OCI-M2 (cell line): ENCODE results near the gene MXD3.
"Not testable (repeated sequence)": the region's sequence is repeated elsewhere in the genome, so short reads cannot be mapped to it uniquely, and the experiment has no call there.

ENCODE experiments used
- DNase-seq: peaks from one replicate; lab custom pipeline; 2025; ENCODE audit not compliant: unreplicated experiment; lab: John Stamatoyannopoulos, UW

The MXD3 gene

GRCh38 chr5:177311723-177312648, at the start of gene MXD3:
Gene MXD3 (minus strand): TSS chr5:177311898. CDS start chr5:177311830, 68 bp downstream.
- DNase-seq: peak; percentile 81

DNA sequence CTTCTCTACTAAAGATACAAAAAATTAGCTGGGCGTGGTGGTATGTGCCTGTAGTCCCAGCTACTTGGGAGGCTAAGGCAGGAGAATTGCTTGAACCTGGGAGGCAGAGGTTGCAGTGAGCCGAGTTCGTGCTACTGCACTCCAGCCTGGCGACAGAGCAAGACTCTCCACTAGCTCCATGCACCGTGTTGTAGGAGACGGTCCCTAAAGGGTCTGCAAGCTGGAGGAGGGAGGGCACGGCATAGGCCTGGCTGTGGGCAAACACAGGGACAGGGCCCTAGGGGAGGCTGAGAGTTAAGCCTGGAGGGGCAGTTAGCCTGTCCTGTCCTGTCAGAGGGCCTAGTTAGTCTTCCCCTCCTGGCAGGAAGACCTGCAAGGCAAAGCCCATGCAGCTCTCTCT, 49.0 kb upstream of the MXD3 start:
- DNase-seq: not testable (repeated sequence)

GRCh38 chr5:177359860-177360259, 48.2 kb upstream of the MXD3 start:
- DNase-seq: no peak

GRCh38 chr5:177359451-177359851, 47.8 kb upstream of the MXD3 start:
- no peak for DNase-seq

DNA sequence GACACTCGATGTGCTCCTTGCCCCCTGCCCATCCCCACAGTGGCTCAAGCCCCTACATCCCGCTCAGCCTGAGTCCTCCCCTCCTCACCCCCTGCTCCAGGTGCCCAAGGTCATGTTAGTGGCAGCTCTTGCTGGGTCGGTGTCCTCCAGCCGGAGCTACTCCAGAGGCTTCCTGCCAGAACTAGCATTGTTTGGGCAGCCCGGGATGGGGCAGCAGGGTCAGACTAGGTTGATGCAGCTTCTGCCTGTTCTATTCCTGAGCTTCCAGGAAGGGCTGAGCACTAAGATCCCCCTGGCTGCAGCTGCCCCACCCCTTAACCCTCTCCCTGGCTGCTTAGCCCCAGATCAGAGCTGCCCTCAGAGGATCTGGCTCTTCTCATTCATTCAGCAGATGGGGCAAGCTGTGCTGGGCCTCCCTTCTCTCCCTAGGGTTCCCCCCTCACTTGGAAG, 46.7 kb upstream of the MXD3 start:
- DNase-seq: no peak

- DNase-seq: no peak
These were observed 46.0 kb upstream of the MXD3 start, which contains the start of gene RGS14 for GRCh38 chr5:177357459-177358351. Gene RGS14 (plus strand): TSS chr5:177357924. CDS start chr5:177358025, 101 bp downstream.

- DNase-seq: no peak
These were observed 45.4 kb upstream of the MXD3 start for GRCh38 chr5:177357146-177357458.

- no peak for DNase-seq
These were observed 45.0 kb upstream of the MXD3 start for GRCh38 chr5:177356746-177357145.

GRCh38 chr5:177355868-177356168, 44.1 kb upstream of the MXD3 start:
- DNase-seq: no peak

- DNase-seq: no peak
These were observed 43.6 kb upstream of the MXD3 start for GRCh38 chr5:177355162-177355867.

DNA sequence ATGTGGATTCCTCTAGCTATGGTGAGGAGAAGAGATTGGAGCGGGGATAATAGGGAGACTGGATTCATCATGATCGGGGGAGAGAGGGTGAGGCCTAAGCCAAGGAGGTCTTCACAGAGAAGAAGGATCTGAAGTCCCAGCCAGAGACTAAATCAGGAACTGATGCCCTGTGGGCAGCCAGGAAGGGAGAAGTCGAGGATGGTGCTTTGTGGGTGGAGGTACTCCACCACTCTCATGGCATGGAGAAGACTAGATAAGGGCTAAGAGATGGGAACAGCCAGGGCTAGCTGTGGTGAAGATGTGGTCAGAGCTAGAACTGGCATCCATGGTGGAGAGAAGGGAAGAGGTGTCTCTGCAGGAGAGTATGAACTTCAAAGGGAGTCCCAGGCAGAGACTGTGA, 43.0 kb upstream of the MXD3 start:
- DNase-seq: no peak

- no peak for DNase-seq
These were observed 42.6 kb upstream of the MXD3 start for GRCh38 chr5:177354256-177354655.

- DNase-seq: no peak
These were observed 41.4 kb upstream of the MXD3 start for GRCh38 chr5:177353093-177353492.

GRCh38 chr5:177351392-177352329, 40.0 kb upstream of the MXD3 start, which contains the start of gene LMAN2:
Gene LMAN2 (minus strand): TSS chr5:177351668. CDS start chr5:177351647, 21 bp downstream.
- peak; percentile 10 for DNase-seq

- no peak for DNase-seq
These were observed 39.2 kb upstream of the MXD3 start for GRCh38 chr5:177350776-177351391.

- DNase-seq: no peak
These were observed 38.1 kb upstream of the MXD3 start for GRCh38 chr5:177349762-177350161.

DNA sequence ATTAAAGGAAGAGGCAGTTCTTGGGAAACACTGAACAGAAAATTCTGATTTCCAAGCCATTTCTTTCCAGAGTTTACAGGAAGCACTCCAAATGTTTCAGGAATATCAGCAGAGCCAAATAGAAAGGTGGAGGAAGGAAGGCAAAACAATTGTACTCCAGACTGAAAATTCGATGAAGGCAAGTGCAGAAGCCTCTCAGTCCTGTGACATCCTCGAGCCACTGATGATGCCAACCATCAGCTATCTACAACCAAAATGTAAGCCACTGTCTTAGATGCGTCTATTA, 37.6 kb upstream of the MXD3 start:
- no peak for DNase-seq

GRCh38 chr5:177347699-177348098, 36.0 kb upstream of the MXD3 start:
- no peak for DNase-seq

DNA sequence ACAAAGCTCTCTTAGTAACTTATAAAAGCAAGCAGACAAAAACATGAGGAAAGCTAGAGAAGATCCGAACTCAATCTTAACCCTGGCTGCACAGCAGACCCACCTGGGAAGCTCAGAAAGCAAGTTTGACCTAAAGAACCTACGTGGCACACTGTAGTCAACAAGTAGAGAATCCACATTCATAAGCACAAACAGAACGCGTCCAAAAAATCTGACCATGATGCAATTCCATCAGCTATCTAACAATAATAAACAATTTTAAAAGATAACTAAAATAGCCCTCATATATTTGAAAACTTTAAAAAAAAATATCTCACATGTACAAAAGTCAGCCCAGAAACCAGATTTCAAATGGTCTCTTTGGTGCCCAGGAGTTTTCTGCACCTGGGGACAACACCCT, 35.1 kb upstream of the MXD3 start:
- DNase-seq: no peak

GRCh38 chr5:177344891-177345290, 33.2 kb upstream of the MXD3 start:
- DNase-seq: no peak
